OCI-LY7 (cell line): Measurements from ENCODE around the gene AUTS2. TPM values are rescaled to one million over a fixed set of nuclear protein-coding genes. Genes with fewer than 3 reads are reported as not detected.

Experiments used
- BruUV-seq: library from RNA; stranded (reverse); fragments of 400-500 nt; replicated peaks from 2 replicates; lab custom pipeline; 2021; lab: Mats Ljungman, UMichigan
- CTCF ChIA-PET: fragments of 300-600 bp; sonication (Branson Sonifier 250); formaldehyde crosslinking; loops from one replicate; lab custom pipeline; 2022; ENCODE audit warnings: antibody characterized with exemption; ENCODE audit not compliant: unreplicated experiment; lab: Charles Lee
- POLR2A ChIA-PET: fragments of 300-600 bp; sonication (Branson Sonifier 250); formaldehyde crosslinking; loops from one replicate; lab custom pipeline; 2022; ENCODE audit warnings: antibody characterized with exemption; lab: Charles Lee
- DNase-seq: peaks from one replicate; pipeline ENCODE4 v3.0.0-alpha.2; 2015; ENCODE audit warnings: low spot score
- H2AFZ ChIP-seq: fragments of 200-600 bp; sonication (generic), shearing (Covaris generic); 2 replicates; pipeline ENCODE4 v1.6.1; 2014; ENCODE audit warnings: mild to moderate bottlenecking, antibody characterized with exemption, low read length, moderate library complexity
- H3K27ac ChIP-seq: fragments of 200-600 bp; sonication (generic); 2 replicates; pipeline ENCODE4 v1.5.1; 2014; ENCODE audit warnings: mixed run types, low read depth, mild to moderate bottlenecking, moderate library complexity, low read length, inconsistent platforms; ENCODE audit not compliant: poor library complexity, severe bottlenecking
- H3K36me3 ChIP-seq: fragments of 200-600 bp; sonication (generic); 2 replicates; pipeline ENCODE4 v1.6.1; 2014; ENCODE audit warnings: mild to moderate bottlenecking, antibody characterized with exemption, low read length, moderate library complexity, mixed read lengths; ENCODE audit not compliant: insufficient read depth
- H3K4me1 ChIP-seq: fragments of 200-600 bp; sonication (generic); 2 replicates; pipeline ENCODE4 v1.5.1; 2014; ENCODE audit warnings: mild to moderate bottlenecking, low read length; ENCODE audit not compliant: insufficient read depth, poor library complexity, severe bottlenecking
- H3K4me2 ChIP-seq: fragments of 200-600 bp; sonication (generic); 2 replicates; pipeline ENCODE4 v1.6.1; 2014; ENCODE audit warnings: mild to moderate bottlenecking, low read length
- H3K4me3 ChIP-seq: fragments of 200-600 bp; sonication (generic); 2 replicates; pipeline ENCODE4 v1.5.1; 2014; ENCODE audit warnings: mild to moderate bottlenecking, low read depth, low read length; ENCODE audit not compliant: poor library complexity, severe bottlenecking
- H3K79me2 ChIP-seq: fragments of 200-600 bp; sonication (generic); 2 replicates; pipeline ENCODE4 v1.6.1; 2016; ENCODE audit warnings: low read depth, mild to moderate bottlenecking, low read length, moderate library complexity, mixed read lengths; ENCODE audit not compliant: insufficient read depth
- H3K9me2 ChIP-seq: fragments of 200-600 bp; sonication (generic); 2 replicates; pipeline ENCODE4 v1.6.1; 2016; ENCODE audit warnings: mild to moderate bottlenecking, low read length, mixed read lengths; ENCODE audit not compliant: insufficient read depth
- H3K9me3 ChIP-seq: fragments of 200-600 bp; sonication (generic); 2 replicates; pipeline ENCODE4 v1.6.1; 2014; ENCODE audit warnings: mild to moderate bottlenecking, mixed run types, low read length, mixed read lengths
- H4K20me1 ChIP-seq: fragments of 200-600 bp; sonication (generic); 2 replicates; pipeline ENCODE4 v1.6.1; 2014; ENCODE audit warnings: mild to moderate bottlenecking, antibody characterized with exemption, low read length, moderate library complexity, mixed read lengths; ENCODE audit not compliant: insufficient read depth
- EZH2phosphoT487 ChIP-seq: fragments of 200-600 bp; sonication (generic); IDR thresholded peaks from 2 replicates; pipeline ENCODE4 v1.6.1; 2018; ENCODE audit warnings: low read depth, borderline replicate concordance, mild to moderate bottlenecking, mixed run types, antibody characterized with exemption, low read length, moderate library complexity, mixed read lengths
- intact Hi-C: fragments of 100-400 bp; cut with micrococcal nuclease; formaldehyde crosslinking; loops from one replicate; pipeline ENCODE4 v1.10.0; 2022; ENCODE audit not compliant: unreplicated experiment
- total RNA-seq, 2 experiments: library from RNA; depleted of rRNA in 1 of 2; stranded (reverse); fragments of >200 nt in 1 of 2; shearing (Covaris generic) in 1 of 2; gene quantifications; 2 replicates each; pipeline ENCODE4 v1.2.3, GENCODE V29; 2014 to 2022
- TF ChIP-seq, protein P1 (sequence below): fragments of 200-600 bp; sonication (generic); conservative IDR thresholded peaks from 2 replicates; pipeline ENCODE4 v1.5.1; 2014; ENCODE audit warnings: mild to moderate bottlenecking, antibody characterized with exemption, low read length, moderate library complexity, mixed read lengths

AUTS2 gene
- total RNA-seq, 2 experiments from 2014 or later: 37.9 to 78.5 TPM

DNA sequence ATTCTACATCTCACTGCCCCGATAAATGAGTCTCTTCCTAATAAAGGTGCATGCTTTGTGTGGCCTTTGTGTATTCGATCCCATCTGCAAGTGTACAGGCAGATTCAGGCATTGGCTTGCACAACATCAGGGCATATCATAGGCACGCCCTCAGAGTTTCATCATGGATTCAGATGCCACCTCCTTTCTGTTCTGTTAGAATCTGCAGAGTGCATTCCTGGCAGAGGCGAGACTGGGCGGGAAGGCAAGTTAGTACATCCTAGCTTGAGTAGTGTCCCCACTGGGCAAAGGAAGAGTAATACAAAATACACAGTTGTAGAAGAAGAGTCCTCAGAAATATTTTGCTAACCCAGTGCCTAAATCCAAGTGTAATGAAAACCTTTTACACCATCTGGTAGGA lies 1187.2 kb downstream of the AUTS2 start:
- H3K4me2 ChIP-seq: no peak overlapping the region
- H3K9me3 ChIP-seq: no peaks in the 10 kb centered on the region
- no peaks in the 10 kb centered on the region for H3K9me2 ChIP-seq
- no peak for DNase-seq
- intact Hi-C loops: no loop called here
- TF ChIP-seq EZH2phosphoT487: no peak
- TF ChIP-seq, protein P1, sequence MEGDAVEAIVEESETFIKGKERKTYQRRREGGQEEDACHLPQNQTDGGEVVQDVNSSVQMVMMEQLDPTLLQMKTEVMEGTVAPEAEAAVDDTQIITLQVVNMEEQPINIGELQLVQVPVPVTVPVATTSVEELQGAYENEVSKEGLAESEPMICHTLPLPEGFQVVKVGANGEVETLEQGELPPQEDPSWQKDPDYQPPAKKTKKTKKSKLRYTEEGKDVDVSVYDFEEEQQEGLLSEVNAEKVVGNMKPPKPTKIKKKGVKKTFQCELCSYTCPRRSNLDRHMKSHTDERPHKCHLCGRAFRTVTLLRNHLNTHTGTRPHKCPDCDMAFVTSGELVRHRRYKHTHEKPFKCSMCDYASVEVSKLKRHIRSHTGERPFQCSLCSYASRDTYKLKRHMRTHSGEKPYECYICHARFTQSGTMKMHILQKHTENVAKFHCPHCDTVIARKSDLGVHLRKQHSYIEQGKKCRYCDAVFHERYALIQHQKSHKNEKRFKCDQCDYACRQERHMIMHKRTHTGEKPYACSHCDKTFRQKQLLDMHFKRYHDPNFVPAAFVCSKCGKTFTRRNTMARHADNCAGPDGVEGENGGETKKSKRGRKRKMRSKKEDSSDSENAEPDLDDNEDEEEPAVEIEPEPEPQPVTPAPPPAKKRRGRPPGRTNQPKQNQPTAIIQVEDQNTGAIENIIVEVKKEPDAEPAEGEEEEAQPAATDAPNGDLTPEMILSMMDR: no peak
- H3K4me3 ChIP-seq: no peak overlapping the region
- H3K36me3 ChIP-seq: peaks cover 50% of the 10 kb centered on the region
- no peaks in the 10 kb centered on the region for H4K20me1 ChIP-seq
- no TSS peak for BruUV-seq
- H3K79me2 ChIP-seq: no peaks in the 10 kb centered on the region
- no peak overlapping the region for H3K27ac ChIP-seq
- H2AFZ ChIP-seq: no peak overlapping the region
- CTCF ChIA-PET: no interaction called here
- H3K4me1 ChIP-seq: no peaks in the 10 kb centered on the region
- POLR2A ChIA-PET: no interaction called here

DNA sequence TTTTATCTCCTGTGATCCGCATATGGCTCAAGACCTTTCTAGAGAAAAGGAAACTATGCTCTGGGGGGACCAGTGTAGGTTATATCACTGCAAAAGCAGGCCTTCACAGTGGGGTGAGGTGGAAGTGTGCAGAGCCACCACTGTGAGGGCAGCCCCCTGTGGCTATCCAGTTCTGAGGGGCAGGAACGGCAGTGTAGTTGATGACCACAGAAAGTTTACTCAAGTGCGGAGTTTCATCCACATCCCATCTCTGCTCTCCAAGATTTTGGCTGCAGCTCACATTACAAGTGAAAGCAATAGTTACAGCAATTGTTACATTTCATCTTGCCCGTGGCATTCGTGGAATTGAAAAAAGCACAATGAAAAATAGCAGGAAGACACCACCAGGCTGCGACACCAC lies 1187.8 kb downstream of the AUTS2 start:
- Histone ChIP-seq H3K79me2 (no peaks in the 10 kb centered on the region), H3K27ac (no peak overlapping the region), H3K9me3 (no peaks in the 10 kb centered on the region), H3K4me3 (no peak overlapping the region), H3K4me2 (no peak overlapping the region), H3K9me2 (no peaks in the 10 kb centered on the region), H2AFZ (no peak overlapping the region), H3K36me3 (peaks cover 55% of the 10 kb centered on the region), H3K4me1 (no peaks in the 10 kb centered on the region), H4K20me1 (no peaks in the 10 kb centered on the region)
- POLR2A ChIA-PET: no interaction called here
- DNase-seq: no peak
- intact Hi-C loops: no loop called here
- no TSS peak for BruUV-seq
- CTCF ChIA-PET: no interaction called here
- no peak for TF ChIP-seq EZH2phosphoT487
- TF ChIP-seq, protein P1: no peak

GRCh38 chr7:70787286-70787685 lies 1189.0 kb downstream of the AUTS2 start:
- Histone ChIP-seq H3K9me2 (no peaks in the 10 kb centered on the region), H2AFZ (no peak overlapping the region), H3K79me2 (no peaks in the 10 kb centered on the region), H3K36me3 (peaks cover 58% of the 10 kb centered on the region), H3K4me1 (no peaks in the 10 kb centered on the region), H3K27ac (no peak overlapping the region), H3K9me3 (no peaks in the 10 kb centered on the region), H4K20me1 (no peaks in the 10 kb centered on the region), H3K4me2 (no peak overlapping the region), H3K4me3 (no peak overlapping the region)
- no TSS peak for BruUV-seq
- no peak for TF ChIP-seq EZH2phosphoT487
- TF ChIP-seq, protein P1: no peak
- DNase-seq: no peak
- CTCF ChIA-PET: no interaction called here
- POLR2A ChIA-PET: no interaction called here
- intact Hi-C loops: no loop called here
